ENCODE data around the gene LRRK1.
A peak's percentile ranks its signal among the peaks of the same experiment; 100 is the strongest.
"Not testable (repeated sequence)": the region's sequence is repeated elsewhere in the genome, so short reads cannot be mapped to it uniquely, and the experiment has no call there.

Gene LRRK1

GRCh38 chr15:101090428-101090790 is 171.3 kb downstream of the LRRK1 start:
- DNase-seq: no peak
- H3K27ac Mint-ChIP-seq: no peak overlapping the region

DNA sequence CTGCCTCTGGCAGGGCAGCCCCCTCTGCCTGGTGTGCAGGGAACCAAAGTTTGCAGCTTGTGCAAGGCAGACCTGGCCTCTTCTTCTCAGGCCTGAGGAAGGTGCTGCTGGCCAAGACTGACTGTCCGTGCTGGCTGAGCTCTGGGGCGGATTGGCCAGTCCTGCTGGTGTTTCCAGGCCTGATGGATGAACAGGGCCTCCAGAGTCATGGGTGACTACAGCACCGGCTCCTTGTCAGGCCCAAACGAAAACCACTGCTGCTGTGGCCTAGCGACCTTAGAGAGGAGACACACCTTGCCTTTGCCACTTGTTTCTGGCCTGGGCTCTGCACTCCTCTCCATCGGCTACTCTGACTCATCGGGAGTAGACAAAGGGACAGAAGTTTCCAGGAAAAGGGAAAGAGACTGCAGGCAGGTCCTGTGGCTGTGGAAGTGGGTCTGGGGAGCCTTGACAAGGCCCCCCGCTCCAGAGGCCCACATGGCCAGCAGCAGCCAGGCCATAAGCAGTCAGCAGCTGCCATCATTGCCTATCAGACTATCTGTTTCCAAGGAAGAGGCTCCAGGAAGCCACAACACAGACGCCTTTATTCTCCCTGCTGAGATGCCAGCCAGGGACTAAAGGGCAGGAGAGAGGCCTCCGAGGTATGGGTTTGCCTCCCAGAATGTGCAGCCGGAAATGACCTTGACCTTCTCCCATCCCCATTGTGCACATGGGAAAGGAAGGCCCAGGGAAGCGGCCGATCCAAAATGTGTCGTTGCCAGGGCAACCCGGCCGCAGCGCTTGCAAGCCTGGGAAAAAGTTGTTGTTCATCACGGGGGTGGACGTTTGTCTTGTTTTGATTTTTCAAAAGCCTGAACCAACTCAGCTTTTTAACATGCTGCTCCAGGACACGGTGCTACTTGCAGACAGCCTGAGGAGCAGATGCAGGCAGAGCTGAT is 172.2 kb downstream of the LRRK1 start:
- Mint-ChIP-seq H3K4me3 (no peak overlapping the region), H3K27ac (no peak overlapping the region), H3K4me1 (ENCODE audit: low read depth) (peaks cover 10% of the 10 kb centered on the region), H3K36me3 (ENCODE audit: low read depth) (no peaks in the 10 kb centered on the region), H3K9me3 (no peaks in the 10 kb centered on the region), H3K27me3 (peaks cover 9% of the 10 kb centered on the region)
- no peak for DNase-seq

More at GRCh38 chr15:101090428-101090790, 171.3 kb downstream of the LRRK1 start:
- Mint-ChIP-seq H3K27me3 (peaks cover 7% of the 10 kb centered on the region), H3K9me3 (no peaks in the 10 kb centered on the region), H3K4me3 (no peak overlapping the region), H3K4me1 (ENCODE audit: low read depth) (peaks cover 10% of the 10 kb centered on the region), H3K36me3 (ENCODE audit: low read depth) (no peaks in the 10 kb centered on the region)

DNA sequence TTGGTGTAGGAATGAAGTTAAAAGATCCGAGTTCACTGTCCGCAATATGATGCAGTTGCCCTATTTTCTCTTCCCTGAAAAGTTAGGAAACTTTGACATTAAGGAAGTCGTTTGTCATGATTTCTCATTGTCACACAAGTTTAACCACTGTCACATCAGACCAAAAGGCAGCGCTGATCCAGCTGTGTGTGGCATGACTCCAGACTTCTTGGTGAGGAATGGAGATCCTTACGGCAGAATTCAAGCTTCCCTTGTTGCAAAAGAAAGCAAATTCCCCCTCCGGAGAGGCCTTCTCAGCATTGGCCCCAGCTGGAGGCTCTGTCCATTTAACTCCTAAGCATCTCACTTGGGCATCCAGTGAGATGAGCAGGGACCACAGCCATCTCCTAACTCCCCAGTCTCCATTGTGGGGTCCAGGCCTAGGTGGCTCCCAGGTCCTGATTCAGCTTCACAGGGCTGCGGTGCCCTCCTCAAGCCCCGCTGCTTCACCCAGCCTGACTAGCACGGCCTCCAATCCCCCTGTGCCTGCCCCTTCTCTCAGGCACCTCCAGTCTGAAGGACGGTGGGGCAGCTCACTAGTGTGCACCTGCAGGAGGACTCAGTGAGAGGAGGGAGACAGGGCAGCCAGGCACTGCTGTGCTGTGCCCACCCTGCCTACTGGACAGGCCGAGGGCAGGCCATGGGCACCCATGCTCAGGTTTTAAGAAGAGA is 173.2 kb downstream of the LRRK1 start:
- Mint-ChIP-seq H3K4me1 (ENCODE audit: low read depth) (peaks cover 10% of the 10 kb centered on the region), H3K27me3 (peaks cover 9% of the 10 kb centered on the region), H3K36me3 (ENCODE audit: low read depth) (no peaks in the 10 kb centered on the region), H3K9me3 (no peaks in the 10 kb centered on the region), H3K4me3 (no peak overlapping the region), H3K27ac (no peak overlapping the region)
- DNase-seq: no peak

DNA sequence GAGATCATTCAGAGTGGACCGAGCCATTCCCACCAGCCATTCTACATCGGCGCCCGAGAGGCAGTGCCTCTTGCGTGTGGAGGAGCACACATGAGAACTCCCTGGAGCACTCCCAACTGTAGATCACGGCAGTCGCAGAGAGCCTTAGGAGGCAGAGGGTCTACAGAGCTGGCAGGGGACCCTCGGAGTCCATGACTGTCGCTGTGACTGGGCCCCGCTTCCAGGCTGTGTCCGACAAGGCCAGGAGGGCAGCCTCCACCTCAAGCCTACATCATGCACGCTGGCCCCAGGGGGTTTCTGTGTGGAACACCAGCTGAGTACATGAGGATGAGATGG is 173.7 kb downstream of the LRRK1 start:
- peaks cover 10% of the 10 kb centered on the region for H3K4me1 Mint-ChIP-seq (ENCODE audit: low read depth)
- H3K36me3 Mint-ChIP-seq (ENCODE audit: low read depth): no peaks in the 10 kb centered on the region
- no peak for DNase-seq
- no peak overlapping the region for H3K27ac Mint-ChIP-seq
- no peak overlapping the region for H3K4me3 Mint-ChIP-seq
- H3K27me3 Mint-ChIP-seq: peaks cover 9% of the 10 kb centered on the region
- H3K9me3 Mint-ChIP-seq: no peaks in the 10 kb centered on the region

GRCh38 chr15:101093958-101094357 is 174.8 kb downstream of the LRRK1 start:
- no peak overlapping the region for H3K4me3 Mint-ChIP-seq
- H3K27me3 Mint-ChIP-seq: peaks cover 9% of the 10 kb centered on the region
- H3K36me3 Mint-ChIP-seq (ENCODE audit: low read depth): no peaks in the 10 kb centered on the region
- DNase-seq: no peak
- no peaks in the 10 kb centered on the region for H3K9me3 Mint-ChIP-seq
- no peak overlapping the region for H3K27ac Mint-ChIP-seq
- peaks cover 14% of the 10 kb centered on the region for H3K4me1 Mint-ChIP-seq (ENCODE audit: low read depth)

GRCh38 chr15:101095796-101096406 is 176.7 kb downstream of the LRRK1 start:
- not testable (repeated sequence) for DNase-seq; H3K4me3 Mint-ChIP-seq; H3K27ac Mint-ChIP-seq; H3K27me3 Mint-ChIP-seq; H3K9me3 Mint-ChIP-seq; H3K36me3 Mint-ChIP-seq (ENCODE audit: low read depth)
- H3K4me1 Mint-ChIP-seq (ENCODE audit: low read depth): peaks cover 14% of the 10 kb centered on the region

GRCh38 chr15:101097111-101097510 is 178.0 kb downstream of the LRRK1 start:
- H3K4me3 Mint-ChIP-seq: no peak overlapping the region
- DNase-seq: no peak
- H3K9me3 Mint-ChIP-seq: no peaks in the 10 kb centered on the region
- H3K4me1 Mint-ChIP-seq (ENCODE audit: low read depth): peaks cover 14% of the 10 kb centered on the region
- no peak overlapping the region for H3K27ac Mint-ChIP-seq
- peaks cover 9% of the 10 kb centered on the region for H3K27me3 Mint-ChIP-seq
- H3K36me3 Mint-ChIP-seq (ENCODE audit: low read depth): no peaks in the 10 kb centered on the region

GRCh38 chr15:101099183-101099582 is 180.0 kb downstream of the LRRK1 start:
- Mint-ChIP-seq H3K36me3 (ENCODE audit: low read depth) (no peaks in the 10 kb centered on the region), H3K9me3 (no peaks in the 10 kb centered on the region), H3K4me3 (no peak overlapping the region)

DNA sequence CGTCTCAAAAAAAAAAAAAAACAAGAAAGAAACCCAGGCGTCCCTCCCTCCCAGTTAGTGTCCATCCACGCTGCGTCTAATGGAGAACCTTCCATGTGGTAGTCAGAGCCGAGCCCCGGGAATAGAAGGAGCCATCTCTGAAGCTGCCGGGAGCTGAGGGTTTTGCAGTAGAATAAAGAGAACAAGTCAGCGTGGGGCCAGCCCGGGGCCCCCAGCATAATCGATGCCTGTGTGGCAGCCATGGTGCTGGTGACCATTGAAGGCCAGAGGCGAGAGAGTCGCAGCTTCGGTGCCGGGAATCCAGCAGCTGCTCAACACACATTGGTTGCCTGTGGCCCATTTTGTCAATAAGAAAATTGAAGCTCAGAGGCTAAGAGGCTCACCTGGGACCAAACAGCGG is 181.0 kb downstream of the LRRK1 start:
- peaks cover 7% of the 10 kb centered on the region for H3K4me1 Mint-ChIP-seq (ENCODE audit: low read depth)
- no peaks in the 10 kb centered on the region for H3K9me3 Mint-ChIP-seq
- no peak for DNase-seq
- H3K27ac Mint-ChIP-seq: no peak overlapping the region
- H3K4me3 Mint-ChIP-seq: no peak overlapping the region
- H3K27me3 Mint-ChIP-seq: peaks cover 4% of the 10 kb centered on the region
- no peaks in the 10 kb centered on the region for H3K36me3 Mint-ChIP-seq (ENCODE audit: low read depth)

More at GRCh38 chr15:101099183-101099582, 180.0 kb downstream of the LRRK1 start:
- peaks cover 9% of the 10 kb centered on the region for H3K27me3 Mint-ChIP-seq
- H3K4me1 Mint-ChIP-seq (ENCODE audit: low read depth): peaks cover 7% of the 10 kb centered on the region
- H3K27ac Mint-ChIP-seq: no peak overlapping the region
- no peak for DNase-seq

DNA sequence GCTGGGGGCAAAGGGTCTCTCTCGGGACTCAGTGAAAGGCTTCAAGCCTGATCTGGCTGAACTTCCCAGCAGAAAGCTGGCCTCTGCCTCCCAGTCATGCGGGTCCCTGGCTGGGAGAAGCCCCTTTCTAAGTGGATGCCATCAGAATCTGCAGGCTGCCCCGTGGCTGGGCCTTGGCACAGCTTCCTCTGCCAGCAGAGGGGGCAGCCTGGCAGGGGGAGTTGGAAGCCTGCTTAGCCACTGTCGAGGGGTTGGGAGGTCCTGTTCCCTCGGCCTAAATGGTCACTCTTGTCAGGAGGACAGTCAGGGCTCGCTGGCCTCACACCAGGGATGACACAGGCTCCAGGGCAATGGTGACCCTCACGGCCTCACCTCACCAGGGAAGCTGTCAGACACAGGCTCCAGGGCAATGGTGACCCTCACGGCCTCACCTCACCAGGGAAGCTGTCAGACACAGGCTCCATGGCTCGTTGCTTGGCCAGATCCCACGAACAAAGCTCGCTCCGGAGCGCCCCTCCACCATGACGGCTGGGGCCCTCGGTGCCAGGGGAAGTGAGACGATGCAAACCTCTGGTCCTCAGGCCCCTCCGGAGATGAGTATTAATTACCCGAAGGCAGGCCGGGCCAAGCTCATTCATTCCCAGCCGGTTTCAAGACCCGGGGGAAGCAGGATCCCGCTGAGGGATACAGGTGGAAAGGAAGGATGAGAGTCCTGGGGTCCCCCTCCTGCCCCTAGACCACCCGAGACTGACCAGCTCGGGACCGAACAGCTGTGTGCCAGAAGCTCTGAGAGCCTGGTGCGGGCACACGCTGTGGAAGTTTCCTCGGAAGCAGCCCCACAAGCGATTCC is 181.7 kb downstream of the LRRK1 start:
- Mint-ChIP-seq H3K4me3 (no peak overlapping the region), H3K36me3 (ENCODE audit: low read depth) (no peaks in the 10 kb centered on the region), H3K9me3 (no peaks in the 10 kb centered on the region), H3K27ac (no peak overlapping the region), H3K4me1 (ENCODE audit: low read depth) (peaks cover 7% of the 10 kb centered on the region), H3K27me3 (peaks cover 2% of the 10 kb centered on the region)
- DNase-seq: no peak

DNA sequence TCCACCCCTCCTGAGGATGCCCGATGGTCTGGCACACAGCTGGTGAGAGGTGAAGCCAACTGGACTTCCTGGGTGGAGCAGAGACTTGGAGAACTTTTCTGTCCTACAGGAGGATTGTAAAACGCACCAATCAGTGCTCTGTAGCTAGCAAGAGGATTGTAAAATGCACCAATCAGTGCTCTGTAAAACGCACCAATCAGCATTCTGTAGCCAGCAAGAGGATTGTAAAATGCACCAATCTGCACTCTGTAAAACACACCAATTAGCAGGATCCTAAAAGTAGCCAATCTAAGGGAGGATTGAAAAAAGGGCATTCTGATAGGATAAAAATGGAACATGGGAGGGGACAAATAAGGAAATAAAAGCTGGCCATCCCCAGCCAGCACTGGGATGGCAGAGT is 182.5 kb downstream of the LRRK1 start:
- H3K27ac Mint-ChIP-seq: no peak overlapping the region
- H3K4me3 Mint-ChIP-seq: no peak overlapping the region
- no peaks in the 10 kb centered on the region for H3K27me3 Mint-ChIP-seq
- H3K4me1 Mint-ChIP-seq (ENCODE audit: low read depth): peaks cover 7% of the 10 kb centered on the region
- no peaks in the 10 kb centered on the region for H3K36me3 Mint-ChIP-seq (ENCODE audit: low read depth)
- no peak for DNase-seq
- H3K9me3 Mint-ChIP-seq: no peaks in the 10 kb centered on the region

DNA sequence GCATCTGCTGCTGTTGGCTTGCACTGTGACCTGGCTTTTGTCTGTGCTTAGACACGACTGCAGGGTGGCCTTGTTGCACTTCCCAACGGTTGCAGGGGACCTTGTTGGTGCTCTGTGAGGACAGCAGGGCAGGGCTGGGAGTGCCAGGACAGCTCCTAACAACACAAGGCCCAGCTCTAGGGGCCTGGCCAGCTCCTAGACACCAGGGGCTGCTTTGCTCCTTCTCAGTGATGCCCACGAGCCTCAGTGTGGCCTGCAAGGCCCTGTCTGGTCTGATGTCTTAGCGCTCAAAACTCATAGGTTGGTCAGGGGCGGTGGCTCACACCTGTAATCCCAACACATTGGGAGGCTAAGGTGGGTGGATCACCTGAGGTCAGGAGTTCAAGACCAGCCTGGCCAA is 183.6 kb downstream of the LRRK1 start:
- Mint-ChIP-seq H3K9me3 (no peaks in the 10 kb centered on the region), H3K27me3 (no peaks in the 10 kb centered on the region), H3K4me3 (no peak overlapping the region), H3K36me3 (ENCODE audit: low read depth) (no peaks in the 10 kb centered on the region), H3K4me1 (ENCODE audit: low read depth) (peaks cover 7% of the 10 kb centered on the region), H3K27ac (no peak overlapping the region)
- DNase-seq: no peak

DNA sequence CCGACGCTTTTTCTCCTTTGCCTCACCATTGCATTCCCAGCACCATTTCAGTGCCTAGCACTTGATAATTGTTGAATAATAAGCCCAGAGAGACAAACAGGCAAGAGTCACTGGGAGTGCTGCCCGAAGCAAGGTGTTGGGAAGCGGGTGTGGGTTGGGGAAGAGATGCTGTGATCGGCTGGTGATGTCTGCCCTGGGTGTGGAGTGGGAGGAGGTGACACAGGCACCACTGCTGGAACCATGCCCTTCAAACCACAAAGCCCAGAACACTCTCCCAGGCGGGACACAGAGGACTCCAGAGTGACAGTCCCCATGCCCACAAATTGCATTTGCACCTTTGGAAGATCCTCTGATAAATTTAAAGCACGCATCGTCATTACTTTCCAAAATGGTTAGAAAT is 184.4 kb downstream of the LRRK1 start:
- H3K27me3 Mint-ChIP-seq: no peaks in the 10 kb centered on the region
- H3K4me1 Mint-ChIP-seq (ENCODE audit: low read depth): peaks cover 6% of the 10 kb centered on the region
- no peaks in the 10 kb centered on the region for H3K9me3 Mint-ChIP-seq
- H3K4me3 Mint-ChIP-seq: no peak overlapping the region
- H3K27ac Mint-ChIP-seq: peak overlapping the region; percentile 2
- no peak for DNase-seq
- H3K36me3 Mint-ChIP-seq (ENCODE audit: low read depth): no peaks in the 10 kb centered on the region

DNA sequence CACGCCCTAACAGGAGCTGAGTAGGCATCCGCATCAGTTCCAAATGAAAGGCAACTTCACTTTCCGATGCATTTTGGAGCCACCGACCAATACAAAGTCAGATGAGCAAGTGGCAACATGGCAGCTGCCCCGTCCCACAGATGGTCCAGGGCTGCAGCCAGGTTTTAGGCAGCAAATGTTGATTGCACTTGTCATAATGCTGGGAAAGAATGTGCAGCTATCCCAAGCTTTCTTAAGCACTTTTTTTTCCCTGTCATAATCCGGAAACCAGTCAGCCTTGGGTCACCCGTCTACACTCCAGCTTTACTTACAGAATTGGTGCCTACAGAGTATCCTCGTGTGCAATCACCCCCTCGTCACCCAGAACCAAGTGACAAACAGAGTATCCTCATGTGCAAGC is 185.0 kb downstream of the LRRK1 start:
- peaks cover 3% of the 10 kb centered on the region for H3K4me1 Mint-ChIP-seq (ENCODE audit: low read depth)

More for the DNA sequence above, 185.0 kb downstream of the LRRK1 start:
- Mint-ChIP-seq H3K4me3 (no peak overlapping the region), H3K9me3 (no peaks in the 10 kb centered on the region), H3K27ac (no peak overlapping the region), H3K36me3 (ENCODE audit: low read depth) (no peaks in the 10 kb centered on the region), H3K27me3 (no peaks in the 10 kb centered on the region)
- no peak for DNase-seq
